ENCODE results near the gene CEP112. TPM values are rescaled to one million over a fixed set of nuclear protein-coding genes. Genes with fewer than 3 reads are reported as not detected.
A peak's percentile ranks its signal among the peaks of the same experiment; 100 is the strongest.

Gene CEP112
- total and polyA plus RNA-seq, 2 of the 13 experiments (the other 11 are each of a cell fraction or from before 2014, with no cell fraction given) = 1.2 to 3.4 TPM

GRCh38 chr17:66165537-66166123, 26.3 kb downstream of the CEP112 start:
- POLR2A ChIA-PET = no interaction called here
- H3K79me2 ChIP-seq (ENCODE audit: insufficient read depth, low read length) = no peaks in the 10 kb centered on the region
- H4K20me1 ChIP-seq (ENCODE audit: insufficient read depth, low read length) = no peaks in the 10 kb centered on the region
- no peak overlapping the region for H3K9ac ChIP-seq (ENCODE audit: insufficient read depth, low read depth, low read length)
- in situ Hi-C loops (cut with HindIII; ENCODE audit: extremely low pct_ligation_motif_present, low pct_unique_long_range_greater_than_20kb) (loop anchor here (5.0 to 25.0 kb wide), 4 partner anchors 628 to 933 kb away; no protein-coding TSS in a partner anchor), intact Hi-C loops (cut with micrococcal nuclease; ENCODE audit: unreplicated experiment) (loop anchor here (1.0 to 2.0 kb wide), 4 partner anchors 177 to 934 kb away; no protein-coding TSS in a partner anchor)
- H3K9me3 ChIP-seq (ENCODE audit: low read length) = no peaks in the 10 kb centered on the region
- FAIRE-seq (peak; percentile 62), DNase-seq (ENCODE audit: low spot score) (peak; percentile 67), ATAC-seq (peak; percentile 61; the same call in 2 of the 3 replicates)
- H3K4me1 ChIP-seq (ENCODE audit: insufficient read depth, low read length) = no peaks in the 10 kb centered on the region
- H3K36me3 ChIP-seq (replicated peaks in 1 of 2; ENCODE audit: control insufficient read depth in 1 of 2, insufficient read depth in 2 of 2, low read length in 2 of 2) = no peaks in the 10 kb centered on the region
- no peak overlapping the region for H3K27ac ChIP-seq (ENCODE audit: extremely low read length, insufficient read depth, low read length)
- no peak overlapping the region for H2AFZ ChIP-seq (ENCODE audit: low read length)
- no TSS peak for BruUV-seq (replicated peaks)
- CTCF ChIA-PET (ENCODE audit: low intra/inter-chr PET ratio, low total read pairs) = interaction anchor here (1.3 to 3.6 kb wide), 6 partner anchors 35 to 946 kb away, joined by 3 to 29 read pairs (median 8); no protein-coding TSS in a partner anchor
- no peak overlapping the region for H3K4me2 ChIP-seq (ENCODE audit: low read depth, low read length)
- H3K4me3 ChIP-seq (replicated peaks in 1 of 3; ENCODE audit: insufficient read depth in 1 of 3, low read depth in 2 of 3, low read length in 3 of 3) = no peak overlapping the region
- H3K27me3 ChIP-seq (ENCODE audit: control insufficient read depth in 1 of 2, insufficient read depth in 2 of 2, low read length in 2 of 2) = no peaks in the 10 kb centered on the region
- peak; percentile 91 for TF ChIP-seq STAG1 (CRISPR knock-in tag; IDR thresholded peaks at IDR 0.05)
- TF ChIP-seq MIXL1 (CRISPR knock-in tag; IDR thresholded peaks at IDR 0.05) = peak; percentile 57; the same call in 1 of the 2 replicates
- TF ChIP-seq NR2C2 (CRISPR knock-in tag; IDR thresholded peaks at IDR 0.05; ENCODE audit: borderline replicate concordance) = no peak
- TF ChIP-seq ZNF160 (CRISPR knock-in tag; IDR thresholded peaks at IDR 0.05) = no peak
- no peak for TF ChIP-seq SETDB1 (CRISPR knock-in tag; IDR thresholded peaks at IDR 0.05; ENCODE audit: borderline replicate concordance)
- no peak for TF ChIP-seq GPN1 (CRISPR knock-in tag; IDR thresholded peaks at IDR 0.05; ENCODE audit: borderline replicate concordance)
- no peak for TF ChIP-seq HDAC6 (IDR thresholded peaks at IDR 0.05; ENCODE audit: low read depth, low read length)
- peak; percentile 84 for TF ChIP-seq SMC3 (IDR thresholded peaks at IDR 0.05; ENCODE audit: low read length)
- no peak for TF ChIP-seq JUN (CRISPR knock-in tag; IDR thresholded peaks at IDR 0.05)
- TF ChIP-seq RAD21 (CRISPR knock-in tag; IDR thresholded peaks at IDR 0.05) = peak; percentile 75; the same call in 1 of the 2 replicates
- no peak for TF ChIP-seq AHR (CRISPR knock-in tag; IDR thresholded peaks at IDR 0.05)
- TF ChIP-seq ZNF234 (CRISPR knock-in tag; conservative IDR thresholded peaks at IDR 0.05) = no peak
- TF ChIP-seq, protein P1, sequence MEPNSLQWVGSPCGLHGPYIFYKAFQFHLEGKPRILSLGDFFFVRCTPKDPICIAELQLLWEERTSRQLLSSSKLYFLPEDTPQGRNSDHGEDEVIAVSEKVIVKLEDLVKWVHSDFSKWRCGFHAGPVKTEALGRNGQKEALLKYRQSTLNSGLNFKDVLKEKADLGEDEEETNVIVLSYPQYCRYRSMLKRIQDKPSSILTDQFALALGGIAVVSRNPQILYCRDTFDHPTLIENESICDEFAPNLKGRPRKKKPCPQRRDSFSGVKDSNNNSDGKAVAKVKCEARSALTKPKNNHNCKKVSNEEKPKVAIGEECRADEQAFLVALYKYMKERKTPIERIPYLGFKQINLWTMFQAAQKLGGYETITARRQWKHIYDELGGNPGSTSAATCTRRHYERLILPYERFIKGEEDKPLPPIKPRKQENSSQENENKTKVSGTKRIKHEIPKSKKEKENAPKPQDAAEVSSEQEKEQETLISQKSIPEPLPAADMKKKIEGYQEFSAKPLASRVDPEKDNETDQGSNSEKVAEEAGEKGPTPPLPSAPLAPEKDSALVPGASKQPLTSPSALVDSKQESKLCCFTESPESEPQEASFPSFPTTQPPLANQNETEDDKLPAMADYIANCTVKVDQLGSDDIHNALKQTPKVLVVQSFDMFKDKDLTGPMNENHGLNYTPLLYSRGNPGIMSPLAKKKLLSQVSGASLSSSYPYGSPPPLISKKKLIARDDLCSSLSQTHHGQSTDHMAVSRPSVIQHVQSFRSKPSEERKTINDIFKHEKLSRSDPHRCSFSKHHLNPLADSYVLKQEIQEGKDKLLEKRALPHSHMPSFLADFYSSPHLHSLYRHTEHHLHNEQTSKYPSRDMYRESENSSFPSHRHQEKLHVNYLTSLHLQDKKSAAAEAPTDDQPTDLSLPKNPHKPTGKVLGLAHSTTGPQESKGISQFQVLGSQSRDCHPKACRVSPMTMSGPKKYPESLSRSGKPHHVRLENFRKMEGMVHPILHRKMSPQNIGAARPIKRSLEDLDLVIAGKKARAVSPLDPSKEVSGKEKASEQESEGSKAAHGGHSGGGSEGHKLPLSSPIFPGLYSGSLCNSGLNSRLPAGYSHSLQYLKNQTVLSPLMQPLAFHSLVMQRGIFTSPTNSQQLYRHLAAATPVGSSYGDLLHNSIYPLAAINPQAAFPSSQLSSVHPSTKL (CRISPR knock-in tag; IDR thresholded peaks at IDR 0.05) = peak; percentile 38; the same call in 1 of the 2 replicates
- no peak for TF ChIP-seq HNRNPL (IDR thresholded peaks at IDR 0.05; ENCODE audit: low read depth, low read length)
- TF ChIP-seq RELA (CRISPR knock-in tag; IDR thresholded peaks at IDR 0.05) = no peak
- no peak for TF ChIP-seq PITX1 (CRISPR knock-in tag; IDR thresholded peaks at IDR 0.05)
- TF ChIP-seq ZNF816 (CRISPR knock-in tag; IDR thresholded peaks at IDR 0.05; ENCODE audit: borderline replicate concordance) = 0 out of 2 replicates have a peak, but pooled peaks have one; percentile 26
- TF ChIP-seq, protein P2, sequence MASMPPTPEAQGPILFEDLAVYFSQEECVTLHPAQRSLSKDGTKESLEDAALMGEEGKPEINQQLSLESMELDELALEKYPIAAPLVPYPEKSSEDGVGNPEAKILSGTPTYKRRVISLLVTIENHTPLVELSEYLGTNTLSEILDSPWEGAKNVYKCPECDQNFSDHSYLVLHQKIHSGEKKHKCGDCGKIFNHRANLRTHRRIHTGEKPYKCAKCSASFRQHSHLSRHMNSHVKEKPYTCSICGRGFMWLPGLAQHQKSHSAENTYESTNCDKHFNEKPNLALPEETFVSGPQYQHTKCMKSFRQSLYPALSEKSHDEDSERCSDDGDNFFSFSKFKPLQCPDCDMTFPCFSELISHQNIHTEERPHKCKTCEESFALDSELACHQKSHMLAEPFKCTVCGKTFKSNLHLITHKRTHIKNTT (CRISPR knock-in tag; IDR thresholded peaks at IDR 0.05) = no peak
- TF ChIP-seq NFKBIZ (CRISPR knock-in tag; IDR thresholded peaks at IDR 0.05) = no peak
- TF ChIP-seq ZNF709 (CRISPR knock-in tag; IDR thresholded peaks at IDR 0.05) = no peak

All from HepG2 (cell line).